GM12875 (cell line): ENCODE results near the gene EEF1A2.

Experiments
- H3K4me3 ChIP-seq: one replicate; pipeline ENCODE4 v1.5.1; 2011; ENCODE audit warnings: low read depth, low read length, control low read depth
- CTCF ChIP-seq: IDR thresholded peaks from 2 replicates; pipeline ENCODE4 v1.5.1; 2011; ENCODE audit warnings: low read depth, mild to moderate bottlenecking, control low read depth, inconsistent platforms, low read length, moderate library complexity, borderline replicate concordance; ENCODE audit not compliant: insufficient read depth

EEF1A2 gene

GRCh38 chr20:63498960-63499337 lies at the start of gene EEF1A2:
EEF1A2 (minus strand) TSS chr20:63499083; CDS start chr20:63497763, 1,320 bp downstream.
- H3K4me3 ChIP-seq = no peak within 1 kb of the TSS
- TF ChIP-seq CTCF = no peak

- H3K4me3 ChIP-seq = no peak overlapping the region
- no peak for TF ChIP-seq CTCF
These were observed 49.7 kb upstream of the EEF1A2 start for GRCh38 chr20:63548542-63548941.

GRCh38 chr20:63547725-63548480 lies 49.0 kb upstream of the EEF1A2 start, which contains the start of gene SRMS:
SRMS (minus strand) TSS chr20:63547749; CDS start chr20:63547463, 286 bp downstream.
- H3K4me3 ChIP-seq = no peak within 1 kb of the TSS
- TF ChIP-seq CTCF = no peak

- H3K4me3 ChIP-seq = no peak overlapping the region
- TF ChIP-seq CTCF = no peak
These were observed 48.3 kb upstream of the EEF1A2 start for GRCh38 chr20:63546956-63547724.

- no peak overlapping the region for H3K4me3 ChIP-seq
- TF ChIP-seq CTCF = no peak
These were observed 47.5 kb upstream of the EEF1A2 start for GRCh38 chr20:63546256-63546955.

GRCh38 chr20:63545814-63546213 lies 46.9 kb upstream of the EEF1A2 start:
- TF ChIP-seq CTCF = no peak

More at GRCh38 chr20:63545814-63546213, 46.9 kb upstream of the EEF1A2 start:
- no peak overlapping the region for H3K4me3 ChIP-seq
